Measurements from ENCODE around the gene LSM14A. TPM values are rescaled to one million over a fixed set of nuclear protein-coding genes. Genes with fewer than 3 reads are reported as not detected.

The LSM14A gene
- total and polyA plus RNA-seq, 2 of the 13 experiments (the other 11 are each of a cell fraction or from before 2014, with no cell fraction given): 77.0 to 83.6 TPM

GRCh38 chr19:34263745-34264237 lies 91.5 kb downstream of the LSM14A start (continued):
- no peak for TF ChIP-seq ZNF687 (CRISPR knock-in tag; IDR thresholded peaks at IDR 0.05)

GRCh38 chr19:34265221-34265650 lies 92.9 kb downstream of the LSM14A start:
- ATAC-seq: no peak
- Histone ChIP-seq H4K20me1 (ENCODE audit: insufficient read depth, low read length) (peaks cover 7% of the 10 kb centered on the region; the same call in 1 of the 2 replicates), H3K79me2 (ENCODE audit: insufficient read depth, low read length) (peaks cover 50% of the 10 kb centered on the region), H3K9ac (ENCODE audit: insufficient read depth, low read depth, low read length) (no peak overlapping the region), H3K27ac (ENCODE audit: extremely low read length, insufficient read depth, low read length) (no peak overlapping the region), H3K9me3 (ENCODE audit: low read length) (no peaks in the 10 kb centered on the region), H3K4me2 (ENCODE audit: low read depth, low read length) (no peak overlapping the region), H3K4me3 (replicated peaks in 1 of 3; ENCODE audit: insufficient read depth in 1 of 3, low read depth in 2 of 3, low read length in 3 of 3) (no peak overlapping the region), H3K36me3 (replicated peaks in 1 of 2; ENCODE audit: control insufficient read depth in 1 of 2, insufficient read depth in 2 of 2, low read length in 2 of 2) (no peaks in the 10 kb centered on the region), H3K4me1 (ENCODE audit: insufficient read depth, low read length) (peaks cover 48% of the 10 kb centered on the region), H3K27me3 (ENCODE audit: control insufficient read depth in 1 of 2, insufficient read depth in 2 of 2, low read length in 2 of 2) (no peaks in the 10 kb centered on the region), H2AFZ (ENCODE audit: low read length) (no peak overlapping the region)
- 93% methylated on average over 4 of the region's 6 CpGs for WGBS (ENCODE audit: low lambda C conversion rate)
- no TSS peak for BruUV-seq (replicated peaks)
- FAIRE-seq: no peak
- intact Hi-C loops (cut with micrococcal nuclease; ENCODE audit: unreplicated experiment): no loop called here
- POLR2A ChIA-PET: no interaction called here
- in situ Hi-C loops (cut with HindIII; ENCODE audit: extremely low pct_ligation_motif_present, low pct_unique_long_range_greater_than_20kb): no loop called here
- CTCF ChIA-PET (ENCODE audit: low intra/inter-chr PET ratio, low total read pairs): no interaction called here
- DNase-seq (ENCODE audit: low spot score): no peak
- TF ChIP-seq MATR3 (CRISPR knock-in tag; IDR thresholded peaks at IDR 0.05) (no peak), AHR (CRISPR knock-in tag; IDR thresholded peaks at IDR 0.05) (no peak), THRA (CRISPR knock-in tag; IDR thresholded peaks at IDR 0.05; ENCODE audit: borderline replicate concordance) (no peak), MIER2 (CRISPR knock-in tag; IDR thresholded peaks at IDR 0.05) (no peak), JUNB (CRISPR knock-in tag; IDR thresholded peaks at IDR 0.05; ENCODE audit: borderline replicate concordance) (no peak), HMGXB4 (CRISPR knock-in tag; IDR thresholded peaks at IDR 0.05; ENCODE audit: borderline replicate concordance in 1 of 2, low read depth in 1 of 2) (no peak), ZHX2 (IDR thresholded peaks at IDR 0.05; ENCODE audit: low read depth) (no peak), ZHX2 (CRISPR knock-in tag; IDR thresholded peaks at IDR 0.05; ENCODE audit: borderline replicate concordance) (no peak)
